ENCODE results near the gene NT5C3A. TPM values are rescaled to one million over a fixed set of nuclear protein-coding genes. Genes with fewer than 3 reads are reported as not detected.
A peak's percentile ranks its signal among the peaks of the same experiment; 100 is the strongest.

Gene NT5C3A
- total and polyA plus RNA-seq, 2 of the 13 experiments (the other 11 are each of a cell fraction or from before 2014, with no cell fraction given) = 16.9 to 34.0 TPM

GRCh38 chr7:33109005-33109757, 46.6 kb upstream of the NT5C3A start, which contains the start of gene RP9 (continued):
- TF ChIP-seq ARNT2 (CRISPR knock-in tag; IDR thresholded peaks at IDR 0.05; ENCODE audit: low read depth) = no peak; the same call in 1 of the 2 replicates
- TF ChIP-seq ZNF83 (CRISPR knock-in tag; IDR thresholded peaks at IDR 0.05; ENCODE audit: borderline replicate concordance) = no peak
- TF ChIP-seq TRAFD1 (CRISPR knock-in tag; IDR thresholded peaks at IDR 0.05; ENCODE audit: borderline replicate concordance) = no peak
- TF ChIP-seq, protein P1, sequence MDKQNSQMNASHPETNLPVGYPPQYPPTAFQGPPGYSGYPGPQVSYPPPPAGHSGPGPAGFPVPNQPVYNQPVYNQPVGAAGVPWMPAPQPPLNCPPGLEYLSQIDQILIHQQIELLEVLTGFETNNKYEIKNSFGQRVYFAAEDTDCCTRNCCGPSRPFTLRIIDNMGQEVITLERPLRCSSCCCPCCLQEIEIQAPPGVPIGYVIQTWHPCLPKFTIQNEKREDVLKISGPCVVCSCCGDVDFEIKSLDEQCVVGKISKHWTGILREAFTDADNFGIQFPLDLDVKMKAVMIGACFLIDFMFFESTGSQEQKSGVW (CRISPR knock-in tag; IDR thresholded peaks at IDR 0.05; ENCODE audit: borderline replicate concordance) = no peak
- TF ChIP-seq ZSCAN31 (CRISPR knock-in tag; IDR thresholded peaks at IDR 0.05; ENCODE audit: low read depth) = peak; percentile 19; the same call in 1 of the 2 replicates
- TF ChIP-seq, protein P2, sequence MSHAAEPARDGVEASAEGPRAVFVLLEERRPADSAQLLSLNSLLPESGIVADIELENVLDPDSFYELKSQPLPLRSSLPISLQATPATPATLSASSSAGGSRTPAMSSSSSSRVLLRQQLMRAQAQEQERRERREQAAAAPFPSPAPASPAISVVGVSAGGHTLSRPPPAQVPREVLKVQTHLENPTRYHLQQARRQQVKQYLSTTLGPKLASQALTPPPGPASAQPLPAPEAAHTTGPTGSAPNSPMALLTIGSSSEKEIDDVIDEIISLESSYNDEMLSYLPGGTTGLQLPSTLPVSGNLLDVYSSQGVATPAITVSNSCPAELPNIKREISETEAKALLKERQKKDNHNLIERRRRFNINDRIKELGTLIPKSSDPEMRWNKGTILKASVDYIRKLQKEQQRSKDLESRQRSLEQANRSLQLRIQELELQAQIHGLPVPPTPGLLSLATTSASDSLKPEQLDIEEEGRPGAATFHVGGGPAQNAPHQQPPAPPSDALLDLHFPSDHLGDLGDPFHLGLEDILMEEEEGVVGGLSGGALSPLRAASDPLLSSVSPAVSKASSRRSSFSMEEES (CRISPR knock-in tag; IDR thresholded peaks at IDR 0.05) = no peak
- TF ChIP-seq KDM5A (IDR thresholded peaks at IDR 0.05; ENCODE audit: borderline replicate concordance, low read length) = peak; percentile 42; the same call in 1 of the 2 replicates
- peak; percentile 87 for TF ChIP-seq POGZ (CRISPR knock-in tag; IDR thresholded peaks at IDR 0.05)
- TF ChIP-seq, protein P3, sequence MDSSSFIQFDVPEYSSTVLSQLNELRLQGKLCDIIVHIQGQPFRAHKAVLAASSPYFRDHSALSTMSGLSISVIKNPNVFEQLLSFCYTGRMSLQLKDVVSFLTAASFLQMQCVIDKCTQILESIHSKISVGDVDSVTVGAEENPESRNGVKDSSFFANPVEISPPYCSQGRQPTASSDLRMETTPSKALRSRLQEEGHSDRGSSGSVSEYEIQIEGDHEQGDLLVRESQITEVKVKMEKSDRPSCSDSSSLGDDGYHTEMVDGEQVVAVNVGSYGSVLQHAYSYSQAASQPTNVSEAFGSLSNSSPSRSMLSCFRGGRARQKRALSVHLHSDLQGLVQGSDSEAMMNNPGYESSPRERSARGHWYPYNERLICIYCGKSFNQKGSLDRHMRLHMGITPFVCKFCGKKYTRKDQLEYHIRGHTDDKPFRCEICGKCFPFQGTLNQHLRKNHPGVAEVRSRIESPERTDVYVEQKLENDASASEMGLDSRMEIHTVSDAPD (CRISPR knock-in tag; IDR thresholded peaks at IDR 0.05) = no peak
- TF ChIP-seq HDAC2 (CRISPR knock-in tag; IDR thresholded peaks at IDR 0.05) = 0 out of 2 replicates have a peak, but pooled peaks have one; percentile 23
- peak; percentile 88; the same call in 1 of the 2 replicates for TF ChIP-seq KLF12 (CRISPR knock-in tag; IDR thresholded peaks at IDR 0.05; ENCODE audit: borderline replicate concordance)
- TF ChIP-seq SP140L (CRISPR knock-in tag; IDR thresholded peaks at IDR 0.05; ENCODE audit: borderline replicate concordance) = no peak
- TF ChIP-seq MAFF (IDR thresholded peaks at IDR 0.05; ENCODE audit: low read depth, low read length) = no peak
- TF ChIP-seq ZFYVE20 (CRISPR knock-in tag; IDR thresholded peaks at IDR 0.05; ENCODE audit: borderline replicate concordance, low read depth) = no peak
- no peak for TF ChIP-seq ZNF143 (CRISPR knock-in tag; IDR thresholded peaks at IDR 0.05)
- no peak for TF ChIP-seq ARNT (IDR thresholded peaks at IDR 0.05)
- TF ChIP-seq ZNF350 (CRISPR knock-in tag; IDR thresholded peaks at IDR 0.05; ENCODE audit: borderline replicate concordance, low read depth) = peak; percentile 23; the same call in 1 of the 2 replicates

Measured in HepG2 (cell line).